ENCODE measurements around the gene FRMD1.
A peak's percentile ranks its signal among the peaks of the same experiment; 100 is the strongest.

Gene FRMD1

DNA sequence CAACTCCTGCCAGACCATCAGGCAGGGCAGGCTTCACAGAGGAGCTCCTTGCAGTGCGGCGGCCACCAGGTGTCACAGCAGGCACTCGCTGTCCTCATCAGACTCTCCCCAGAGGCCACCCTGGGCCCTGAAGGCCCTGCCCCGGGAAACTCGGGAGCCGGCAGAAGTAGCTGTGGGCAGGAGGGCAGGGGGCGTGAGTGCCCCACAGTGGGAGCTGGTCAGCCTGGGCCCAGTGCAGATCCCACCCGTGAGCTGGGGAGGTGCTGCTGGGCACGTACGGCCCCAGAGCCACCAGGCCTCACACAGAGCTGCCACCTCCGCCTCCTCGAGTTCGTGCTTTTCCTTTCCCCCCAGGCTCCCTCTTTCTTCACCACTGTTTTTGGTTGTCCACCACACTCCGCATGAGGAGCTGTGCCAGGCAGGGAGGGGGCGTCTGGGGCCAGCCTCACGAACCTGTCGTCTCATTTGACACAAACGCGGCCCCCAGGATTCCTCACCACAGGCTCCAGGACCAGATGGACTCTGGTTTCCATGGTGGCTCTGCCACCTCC, 33.8 kb downstream of the FRMD1 start:
- TF ChIP-seq ZIC2 (tag by site-specific recombination; IDR thresholded peaks at IDR 0.05) (peak; percentile 81), TCF7L2 (IDR thresholded peaks at IDR 0.05; ENCODE audit: borderline replicate concordance, low read depth, low read length) (no peak)
- TF ChIP-seq, protein P1, sequence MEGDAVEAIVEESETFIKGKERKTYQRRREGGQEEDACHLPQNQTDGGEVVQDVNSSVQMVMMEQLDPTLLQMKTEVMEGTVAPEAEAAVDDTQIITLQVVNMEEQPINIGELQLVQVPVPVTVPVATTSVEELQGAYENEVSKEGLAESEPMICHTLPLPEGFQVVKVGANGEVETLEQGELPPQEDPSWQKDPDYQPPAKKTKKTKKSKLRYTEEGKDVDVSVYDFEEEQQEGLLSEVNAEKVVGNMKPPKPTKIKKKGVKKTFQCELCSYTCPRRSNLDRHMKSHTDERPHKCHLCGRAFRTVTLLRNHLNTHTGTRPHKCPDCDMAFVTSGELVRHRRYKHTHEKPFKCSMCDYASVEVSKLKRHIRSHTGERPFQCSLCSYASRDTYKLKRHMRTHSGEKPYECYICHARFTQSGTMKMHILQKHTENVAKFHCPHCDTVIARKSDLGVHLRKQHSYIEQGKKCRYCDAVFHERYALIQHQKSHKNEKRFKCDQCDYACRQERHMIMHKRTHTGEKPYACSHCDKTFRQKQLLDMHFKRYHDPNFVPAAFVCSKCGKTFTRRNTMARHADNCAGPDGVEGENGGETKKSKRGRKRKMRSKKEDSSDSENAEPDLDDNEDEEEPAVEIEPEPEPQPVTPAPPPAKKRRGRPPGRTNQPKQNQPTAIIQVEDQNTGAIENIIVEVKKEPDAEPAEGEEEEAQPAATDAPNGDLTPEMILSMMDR (tag by site-specific recombination; IDR thresholded peaks at IDR 0.05): peak; percentile 44; the same call in 1 of the 2 replicates
- ChIA-PET POLR2A (interaction anchor here (1.1 kb wide), 1 partner anchor 9 kb away, joined by 3 read pairs; no protein-coding TSS in a partner anchor), CTCF (interaction anchor here (0.7 kb wide), 3 partner anchors 11 to 100 kb away, joined by 3 to 5 read pairs (median 4); no protein-coding TSS in a partner anchor)
- no peak overlapping the region for H3K4me3 ChIP-seq (ENCODE audit: low read depth, low read length)
- H3K27ac ChIP-seq (ENCODE audit: extremely low read depth, low read depth, low read length): no peak overlapping the region
- no peaks in the 10 kb centered on the region for H3K9me3 ChIP-seq (ENCODE audit: control insufficient read depth, insufficient read depth, low read depth, low read length)
- H3K4me1 ChIP-seq (ENCODE audit: control insufficient read depth, insufficient read depth, low read length): no peaks in the 10 kb centered on the region
- H3K36me3 ChIP-seq (ENCODE audit: control insufficient read depth in 2 of 2, insufficient read depth in 1 of 2, low read length in 2 of 2): no peaks in the 10 kb centered on the region

DNA sequence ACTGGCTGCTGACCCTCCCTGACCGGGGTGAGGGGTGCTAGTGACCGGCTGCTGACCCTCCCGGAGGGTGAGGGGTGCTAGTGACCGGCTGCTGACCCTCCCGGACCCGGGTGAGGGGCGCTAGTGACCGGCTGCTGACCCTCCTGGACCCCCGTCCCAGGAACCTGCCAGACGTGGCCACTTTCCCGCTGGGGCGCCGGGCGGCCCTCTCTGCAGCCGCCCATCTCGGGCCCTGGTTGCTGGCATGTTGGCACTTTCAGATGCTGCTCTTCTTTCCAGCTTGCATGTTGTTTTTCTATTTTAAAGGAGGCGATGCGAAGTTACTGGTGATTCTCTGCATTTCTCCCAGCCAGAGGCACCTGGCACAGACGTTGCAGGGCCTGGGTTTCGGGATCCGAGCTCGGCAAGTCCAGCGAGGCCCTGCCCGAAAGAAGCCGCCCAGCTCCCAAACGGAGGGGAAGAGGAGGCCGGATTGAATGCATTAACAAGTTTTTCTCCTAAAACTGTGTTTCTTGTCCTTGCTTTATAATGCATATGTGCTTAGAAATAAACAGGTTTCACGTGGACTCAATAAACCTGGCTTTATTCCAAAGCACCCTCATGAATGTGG, 34.4 kb downstream of the FRMD1 start:
- ChIA-PET CTCF (interaction anchor here (0.7 kb wide), 1 partner anchor 12 kb away, joined by 3 read pairs; no protein-coding TSS in a partner anchor), POLR2A (interaction anchor here (1.1 kb wide), 1 partner anchor 9 kb away, joined by 3 read pairs; no protein-coding TSS in a partner anchor)
- Histone ChIP-seq H3K27ac (ENCODE audit: extremely low read depth, low read depth, low read length) (no peak overlapping the region), H3K4me1 (ENCODE audit: control insufficient read depth, insufficient read depth, low read length) (no peaks in the 10 kb centered on the region), H3K36me3 (ENCODE audit: control insufficient read depth in 2 of 2, insufficient read depth in 1 of 2, low read length in 2 of 2) (no peaks in the 10 kb centered on the region), H3K4me3 (ENCODE audit: low read depth, low read length) (no peak overlapping the region), H3K9me3 (ENCODE audit: control insufficient read depth, insufficient read depth, low read depth, low read length) (no peaks in the 10 kb centered on the region)
- TF ChIP-seq ZBTB48 (tag by site-specific recombination; IDR thresholded peaks at IDR 0.05) (no peak), ZNF555 (tag by site-specific recombination; conservative IDR thresholded peaks at IDR 0.05) (no peak)

- Histone ChIP-seq H3K4me3 (ENCODE audit: low read depth, low read length) (no peak overlapping the region), H3K9me3 (ENCODE audit: control insufficient read depth, insufficient read depth, low read depth, low read length) (no peaks in the 10 kb centered on the region), H3K36me3 (ENCODE audit: control insufficient read depth in 2 of 2, insufficient read depth in 1 of 2, low read length in 2 of 2) (no peaks in the 10 kb centered on the region), H3K4me1 (ENCODE audit: control insufficient read depth, insufficient read depth, low read length) (no peaks in the 10 kb centered on the region), H3K27ac (ENCODE audit: extremely low read depth, low read depth, low read length) (no peak overlapping the region)
- ChIA-PET CTCF (interaction anchor here (0.6 kb wide), 1 partner anchor 287 kb away, joined by 4 read pairs; no protein-coding TSS in a partner anchor), POLR2A (no interaction called here)
- TF ChIP-seq ZIC2 (tag by site-specific recombination; IDR thresholded peaks at IDR 0.05) (peak; percentile 68), ZNF518A (tag by site-specific recombination; conservative IDR thresholded peaks at IDR 0.05; ENCODE audit: low read depth) (no peak)
Measured at GRCh38 chr6:168043848-168044415, 35.1 kb downstream of the FRMD1 start.

DNA sequence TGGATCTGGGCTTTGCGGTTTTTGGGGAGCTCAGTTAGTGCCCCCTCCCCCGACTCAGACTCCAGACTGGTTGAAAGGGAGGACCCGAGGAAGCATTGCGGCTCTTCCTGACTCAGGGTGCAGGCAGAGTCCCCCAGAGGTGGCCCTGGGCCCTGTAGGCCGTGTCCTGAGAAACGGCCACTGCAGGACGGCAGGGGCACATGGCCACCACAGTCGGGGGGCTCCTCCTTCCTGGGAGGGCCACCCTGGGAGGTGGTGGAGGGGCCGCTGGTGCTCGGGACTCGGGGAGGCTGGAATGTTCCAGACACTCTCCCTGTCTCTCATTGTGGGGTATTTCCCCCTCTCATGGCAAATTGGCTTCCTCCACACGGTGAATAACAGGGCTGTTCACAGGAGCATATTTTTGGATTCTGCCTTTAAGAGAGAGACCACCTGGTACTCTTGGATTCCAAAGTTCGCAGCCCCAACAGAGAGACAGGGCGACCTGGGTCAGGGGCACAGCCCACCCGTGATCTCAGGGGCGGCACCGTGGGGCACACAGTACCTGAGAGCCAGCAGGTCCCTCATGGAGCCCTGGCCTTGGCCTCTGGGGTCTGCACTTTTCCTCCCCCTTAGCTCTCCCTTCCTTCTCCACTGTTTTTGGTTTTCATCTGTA, 35.7 kb downstream of the FRMD1 start:
- ChIA-PET POLR2A (no interaction called here), CTCF (interaction anchor here (0.6 kb wide), 1 partner anchor 286 kb away, joined by 4 read pairs; no protein-coding TSS in a partner anchor)
- no peaks in the 10 kb centered on the region for H3K9me3 ChIP-seq (ENCODE audit: control insufficient read depth, insufficient read depth, low read depth, low read length)
- H3K4me1 ChIP-seq (ENCODE audit: control insufficient read depth, insufficient read depth, low read length): no peaks in the 10 kb centered on the region
- no peak overlapping the region for H3K4me3 ChIP-seq (ENCODE audit: low read depth, low read length)
- TF ChIP-seq ZNF76 (tag by site-specific recombination; IDR thresholded peaks at IDR 0.05; ENCODE audit: borderline replicate concordance, low read depth) (no peak), ZNF488 (tag by site-specific recombination; IDR thresholded peaks at IDR 0.05) (no peak), SP3 (tag by site-specific recombination; IDR thresholded peaks at IDR 0.05) (no peak), ZNF112 (tag by site-specific recombination; IDR thresholded peaks at IDR 0.05) (no peak), ZNF174 (tag by site-specific recombination; IDR thresholded peaks at IDR 0.05) (no peak)
- TF ChIP-seq, protein P2, sequence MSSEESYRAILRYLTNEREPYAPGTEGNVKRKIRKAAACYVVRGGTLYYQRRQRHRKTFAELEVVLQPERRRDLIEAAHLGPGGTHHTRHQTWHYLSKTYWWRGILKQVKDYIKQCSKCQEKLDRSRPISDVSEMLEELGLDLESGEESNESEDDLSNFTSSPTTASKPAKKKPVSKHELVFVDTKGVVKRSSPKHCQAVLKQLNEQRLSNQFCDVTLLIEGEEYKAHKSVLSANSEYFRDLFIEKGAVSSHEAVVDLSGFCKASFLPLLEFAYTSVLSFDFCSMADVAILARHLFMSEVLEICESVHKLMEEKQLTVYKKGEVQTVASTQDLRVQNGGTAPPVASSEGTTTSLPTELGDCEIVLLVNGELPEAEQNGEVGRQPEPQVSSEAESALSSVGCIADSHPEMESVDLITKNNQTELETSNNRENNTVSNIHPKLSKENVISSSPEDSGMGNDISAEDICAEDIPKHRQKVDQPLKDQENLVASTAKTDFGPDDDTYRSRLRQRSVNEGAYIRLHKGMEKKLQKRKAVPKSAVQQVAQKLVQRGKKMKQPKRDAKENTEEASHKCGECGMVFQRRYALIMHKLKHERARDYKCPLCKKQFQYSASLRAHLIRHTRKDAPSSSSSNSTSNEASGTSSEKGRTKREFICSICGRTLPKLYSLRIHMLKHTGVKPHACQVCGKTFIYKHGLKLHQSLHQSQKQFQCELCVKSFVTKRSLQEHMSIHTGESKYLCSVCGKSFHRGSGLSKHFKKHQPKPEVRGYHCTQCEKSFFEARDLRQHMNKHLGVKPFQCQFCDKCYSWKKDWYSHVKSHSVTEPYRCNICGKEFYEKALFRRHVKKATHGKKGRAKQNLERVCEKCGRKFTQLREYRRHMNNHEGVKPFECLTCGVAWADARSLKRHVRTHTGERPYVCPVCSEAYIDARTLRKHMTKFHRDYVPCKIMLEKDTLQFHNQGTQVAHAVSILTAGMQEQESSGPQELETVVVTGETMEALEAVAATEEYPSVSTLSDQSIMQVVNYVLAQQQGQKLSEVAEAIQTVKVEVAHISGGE (tag by site-specific recombination; conservative IDR thresholded peaks at IDR 0.05; ENCODE audit: low read depth): no peak
- no peak overlapping the region for H3K27ac ChIP-seq (ENCODE audit: extremely low read depth, low read depth, low read length)
- H3K36me3 ChIP-seq (ENCODE audit: control insufficient read depth in 2 of 2, insufficient read depth in 1 of 2, low read length in 2 of 2): peaks cover 0 to 3% of the 10 kb centered on the region in 2 experiments; a peak in 1 of 3 replicates
